Activated CD8-positive, alpha-beta memory T cell treated with anti-CD3 and anti-CD28 coated beads, Interleukin-2, amount 50 U/mL, for 4 hours (primary cell): ENCODE results near the gene KCND2.

Experiments
- DNase-seq: peaks from one replicate; pipeline ENCODE4 v3.0.0-alpha.2; 2020

Gene KCND2

DNA sequence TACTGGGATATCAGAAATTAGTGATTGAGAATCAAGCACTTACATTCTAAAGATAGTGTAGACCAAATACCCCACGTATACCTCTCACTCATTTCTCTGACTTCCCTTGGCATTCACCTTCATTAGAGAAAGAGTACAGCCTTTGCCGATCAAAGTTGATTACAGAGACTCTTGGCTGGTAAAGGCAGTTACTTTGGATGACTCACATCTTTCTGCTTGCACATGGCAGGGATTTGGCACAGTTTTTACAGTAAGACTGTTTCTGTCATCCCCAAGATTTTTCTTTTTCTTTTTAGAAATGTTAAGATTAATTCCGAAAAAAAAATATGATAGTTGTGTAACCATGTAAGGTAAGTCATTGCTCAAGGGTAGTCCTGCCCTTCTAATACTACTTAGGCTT lies 442.0 kb downstream of the KCND2 start:
- no peak for DNase-seq

DNA sequence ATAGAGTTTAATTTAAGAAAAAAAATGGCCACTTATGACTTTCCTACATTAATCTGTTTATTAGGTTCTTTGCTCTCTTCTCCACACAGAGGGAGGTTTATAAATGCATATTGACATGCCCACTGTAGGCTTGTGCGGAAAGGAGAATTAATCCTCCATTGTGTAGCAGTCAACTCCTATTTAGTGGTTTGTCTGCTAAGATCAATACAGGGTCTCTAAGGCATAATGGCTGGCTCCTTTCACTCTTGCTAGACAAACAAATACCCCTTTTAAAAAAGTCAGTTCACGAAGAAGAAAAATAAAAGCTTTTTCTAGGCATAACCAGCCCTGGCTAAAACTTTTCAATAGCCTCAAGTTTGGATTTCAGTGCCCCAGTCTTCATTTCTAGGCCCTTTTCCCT lies 443.3 kb downstream of the KCND2 start:
- DNase-seq: no peak

DNA sequence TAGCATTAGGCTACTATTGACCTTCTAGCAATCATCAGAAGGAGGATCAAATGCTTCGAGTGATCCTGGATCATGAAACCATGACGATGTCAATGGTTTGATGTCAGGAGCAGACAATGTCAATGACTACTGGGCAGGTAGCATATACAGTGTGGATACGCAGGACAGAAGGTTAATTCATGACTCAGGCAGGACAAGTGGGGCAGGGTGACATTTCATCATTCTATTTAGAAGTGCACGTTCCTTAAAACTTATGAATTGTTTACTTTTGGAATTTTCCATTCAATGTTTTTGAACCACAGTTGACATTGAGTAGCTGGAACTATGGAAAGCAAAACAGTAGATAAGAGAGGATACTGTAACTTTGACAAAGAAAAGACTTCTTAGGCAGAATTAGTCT lies 444.2 kb downstream of the KCND2 start:
- DNase-seq: no peak

DNA sequence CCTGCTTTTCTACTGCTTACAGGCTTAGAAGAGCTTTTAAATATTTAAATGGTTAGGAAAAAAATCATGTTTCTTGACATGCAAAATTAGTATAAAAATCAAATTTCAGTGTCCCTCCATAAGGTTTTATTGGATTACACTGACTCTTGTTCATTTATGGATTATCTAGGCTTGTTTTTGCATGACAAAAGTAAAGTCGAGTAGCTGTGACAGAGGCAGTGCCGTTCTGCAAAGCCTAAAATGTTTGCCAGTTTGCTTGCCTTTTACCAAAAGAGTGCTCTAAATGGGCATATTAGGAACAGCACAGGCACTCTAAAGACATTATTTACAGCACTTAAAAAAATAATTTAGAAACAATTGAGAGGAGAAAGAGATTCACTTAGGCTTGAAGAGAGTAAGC lies 445.4 kb downstream of the KCND2 start:
- DNase-seq: no peak

DNA sequence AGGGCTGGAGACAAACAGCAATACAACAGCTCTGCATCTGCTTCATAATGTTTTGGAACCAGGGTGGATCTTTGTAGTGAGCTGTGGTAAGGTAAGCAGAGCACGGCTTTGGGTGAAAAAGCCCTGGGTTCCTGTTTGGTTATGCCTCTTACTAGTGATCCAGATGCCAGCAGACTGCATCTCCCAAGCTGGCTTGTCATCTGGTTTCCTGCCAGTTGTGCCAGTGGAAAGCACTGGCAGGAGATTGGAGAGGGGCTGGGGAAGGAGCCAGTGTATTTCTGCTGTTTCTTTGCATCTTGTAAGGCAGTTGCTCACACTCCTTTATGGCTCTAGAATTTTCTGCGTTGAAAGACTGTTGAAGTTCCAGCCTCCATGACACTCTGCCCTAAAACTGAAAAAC lies 447.3 kb downstream of the KCND2 start:
- no peak for DNase-seq

DNA sequence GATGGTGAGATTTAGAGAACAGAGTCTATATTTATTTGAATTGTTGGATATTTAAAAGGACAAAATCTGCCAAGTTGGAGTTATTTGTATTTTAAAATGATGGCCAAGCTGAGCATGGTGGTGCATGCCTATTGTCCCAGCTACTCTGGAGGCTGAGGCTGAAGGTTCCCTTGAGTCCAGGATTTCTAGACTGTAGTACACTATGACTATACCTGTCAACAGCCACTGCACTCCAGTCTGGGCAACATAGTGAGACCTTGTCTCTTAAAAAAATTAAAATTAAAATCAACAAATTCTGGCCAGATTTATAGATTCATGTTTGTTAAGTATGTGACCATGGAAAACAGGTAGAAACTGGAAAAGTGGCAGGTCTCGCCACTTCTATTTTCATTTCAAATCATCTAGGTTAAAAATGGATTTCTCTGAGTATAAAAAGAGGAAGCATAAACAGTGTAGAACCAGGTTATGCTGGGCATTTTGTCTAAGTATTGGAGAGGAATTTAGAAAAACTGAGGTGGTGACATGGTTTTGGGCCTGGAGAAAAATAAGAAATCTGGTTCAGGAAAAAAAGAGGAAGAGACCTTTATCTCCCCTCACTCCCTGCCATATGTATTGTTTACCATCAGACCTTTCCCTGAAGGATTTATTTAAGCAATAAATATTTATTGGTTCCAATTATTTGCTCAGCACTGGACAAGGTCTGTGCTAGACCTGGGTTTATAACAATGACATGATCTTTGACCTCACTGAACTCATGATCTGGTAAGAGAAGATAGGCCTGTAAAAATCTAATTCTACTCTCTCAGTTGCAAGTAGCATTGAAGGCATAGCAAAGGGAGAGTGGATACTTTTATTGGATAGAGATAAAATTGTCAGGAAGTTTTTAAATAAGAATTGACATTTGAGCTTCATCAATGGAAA lies 450.8 kb downstream of the KCND2 start:
- no peak for DNase-seq

DNA sequence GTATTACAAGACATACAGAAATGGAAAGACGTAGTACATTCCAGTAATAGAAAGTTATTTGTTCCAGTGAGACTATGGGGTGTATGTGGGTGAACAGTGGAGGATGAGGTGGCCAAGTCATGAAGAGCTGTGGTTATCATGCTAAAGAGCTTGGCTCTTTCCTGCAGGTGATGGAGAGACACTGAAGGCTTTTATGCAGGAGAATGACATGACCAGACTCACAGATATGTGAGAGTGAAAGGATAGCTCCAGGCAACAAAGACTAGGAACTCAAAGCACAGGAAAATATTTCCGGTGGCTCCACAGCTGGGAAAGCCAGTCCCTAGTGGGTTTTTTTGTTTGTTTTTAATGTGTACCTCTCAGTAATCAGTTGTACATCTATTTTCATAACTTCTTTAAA lies 451.5 kb downstream of the KCND2 start:
- DNase-seq: no peak

DNA sequence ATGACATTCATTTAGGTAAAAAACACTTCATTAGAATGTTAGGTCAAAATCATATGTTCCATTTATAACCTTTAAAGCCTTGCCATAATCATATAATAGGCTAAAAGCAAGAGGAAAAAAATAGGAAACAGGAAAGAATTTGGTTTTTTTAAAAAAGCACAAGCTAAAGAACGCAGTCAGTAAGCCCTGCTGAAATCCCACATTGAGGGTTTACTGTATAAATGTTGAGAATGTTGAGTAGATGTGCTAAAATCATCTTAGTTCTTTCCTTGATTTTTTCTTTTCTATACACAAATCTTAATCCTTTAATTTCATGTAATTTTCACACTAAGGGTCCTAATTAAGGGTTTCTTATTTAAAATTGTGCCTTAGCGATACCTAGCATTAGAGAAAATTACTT lies 452.0 kb downstream of the KCND2 start:
- DNase-seq: no peak

DNA sequence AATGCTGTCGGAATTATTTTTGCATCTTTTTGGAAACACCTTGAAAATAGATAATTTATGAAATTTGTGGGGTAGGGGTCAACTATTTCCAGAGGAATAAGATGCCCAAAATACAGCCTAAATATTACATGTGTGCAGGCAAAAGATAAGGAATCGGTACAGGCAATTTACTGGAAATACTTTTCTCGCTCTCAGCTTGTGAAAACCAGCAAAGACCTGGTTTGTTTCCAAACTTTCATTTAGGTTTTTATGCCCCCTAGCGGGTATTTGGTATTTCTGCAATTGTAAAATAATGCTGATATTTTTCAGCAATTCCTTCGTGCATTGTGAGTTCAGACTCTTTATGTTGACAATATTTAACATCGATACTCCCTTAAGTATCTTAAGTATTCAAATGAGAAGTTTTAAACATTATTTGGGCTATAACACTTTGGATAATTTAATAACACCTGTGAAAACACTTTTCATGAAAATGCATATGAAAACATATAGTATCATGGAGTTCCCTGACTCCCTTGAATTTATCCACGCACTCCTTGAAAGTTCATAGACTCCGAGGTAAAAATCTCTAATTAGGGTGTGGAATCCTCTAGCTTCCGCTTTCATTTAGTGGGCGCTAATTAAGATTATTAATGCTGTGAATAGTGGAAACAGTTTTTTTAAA lies 452.5 kb downstream of the KCND2 start:
- no peak for DNase-seq

DNA sequence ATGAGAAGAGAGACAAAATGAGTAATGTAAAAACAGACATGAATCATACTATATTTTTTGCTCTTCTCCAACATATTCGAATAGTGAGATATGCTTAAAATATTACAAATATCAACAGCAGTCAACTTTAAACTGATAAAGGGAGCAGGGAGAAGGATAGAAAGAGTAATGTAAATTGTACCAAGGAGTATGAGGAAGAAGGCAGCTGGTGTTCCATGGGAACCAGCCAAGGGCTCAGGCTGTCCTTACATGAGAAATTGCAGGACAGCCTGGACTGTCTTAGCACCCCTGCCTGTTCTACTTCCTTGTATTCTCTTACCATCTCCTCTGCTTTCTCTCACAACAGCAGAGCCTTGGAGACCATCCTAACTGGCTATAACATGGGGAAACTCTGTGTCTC lies 456.3 kb downstream of the KCND2 start:
- DNase-seq: no peak

DNA sequence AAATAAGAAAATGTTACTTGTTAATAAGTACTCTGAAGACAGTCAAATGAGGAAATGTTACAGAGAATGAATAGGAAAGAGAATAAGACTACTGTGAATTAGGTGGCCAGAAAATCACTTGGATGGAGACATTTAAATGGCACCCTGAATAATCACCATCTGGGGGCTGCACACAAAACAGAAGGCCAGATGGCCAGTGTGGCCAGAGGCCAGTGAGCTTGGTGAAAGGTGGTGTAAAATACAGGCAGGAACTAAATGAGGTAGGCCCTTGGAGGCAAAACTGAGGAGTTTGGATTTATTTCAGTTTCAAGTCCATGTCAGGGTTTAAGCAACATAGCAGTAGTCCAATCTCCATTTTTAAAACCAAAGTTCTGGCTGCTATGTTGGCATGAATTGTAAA lies 458.3 kb downstream of the KCND2 start:
- DNase-seq: no peak

DNA sequence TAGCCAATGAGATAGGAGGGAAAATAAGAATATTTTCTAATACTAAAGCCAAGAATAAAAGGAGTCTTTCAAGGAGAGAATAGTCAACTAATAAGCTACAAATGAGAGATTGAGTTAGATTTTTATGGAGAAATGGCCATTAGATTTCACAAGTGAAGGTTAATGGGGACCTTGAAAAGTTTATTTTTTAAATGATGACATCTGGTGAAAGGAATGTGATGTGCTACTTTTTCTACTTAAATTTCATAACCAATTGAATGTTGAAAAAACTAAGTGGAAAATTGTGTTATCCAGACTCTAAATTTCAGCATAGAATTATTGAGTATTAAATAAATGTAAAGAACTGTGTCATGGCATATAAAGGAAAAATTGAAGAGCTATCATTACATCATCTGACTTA lies 459.3 kb downstream of the KCND2 start:
- DNase-seq: no peak

DNA sequence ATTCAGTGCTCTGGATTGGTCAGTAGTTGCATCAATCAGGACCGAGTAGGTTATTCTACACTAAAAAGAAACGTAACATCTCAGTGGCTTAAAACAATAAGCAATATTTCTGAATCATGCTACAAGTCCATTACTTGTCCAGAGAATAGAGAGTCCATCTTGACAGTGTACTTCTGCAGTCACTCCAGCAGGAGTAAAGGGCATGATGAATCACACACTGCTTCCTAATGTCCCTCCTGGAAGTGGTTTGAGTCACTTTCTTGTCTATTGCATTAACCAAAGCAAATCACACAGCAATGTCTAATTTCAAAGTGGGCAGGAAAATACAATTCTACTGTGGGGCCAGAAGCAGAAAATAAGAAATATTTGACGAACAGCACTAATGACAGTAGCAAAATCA lies 460.2 kb downstream of the KCND2 start:
- no peak for DNase-seq

DNA sequence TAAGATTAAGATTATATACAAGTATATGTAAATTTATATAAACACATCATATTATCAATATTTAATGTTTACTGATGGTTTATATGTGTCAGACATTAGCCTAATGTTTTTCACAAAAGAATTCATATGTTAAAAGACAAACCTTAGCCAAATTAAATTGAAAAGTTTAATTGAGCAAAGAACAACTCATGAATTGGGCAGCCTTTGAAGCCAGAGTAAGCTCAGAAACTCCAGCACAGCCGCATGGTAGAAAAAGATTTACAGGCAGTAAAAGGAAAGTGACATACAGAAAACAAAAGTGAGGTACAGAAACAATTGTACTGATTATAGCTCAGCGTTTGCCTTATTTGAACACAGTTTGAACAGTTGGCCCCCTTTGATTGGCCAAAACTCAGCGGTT lies 460.9 kb downstream of the KCND2 start:
- no peak for DNase-seq

DNA sequence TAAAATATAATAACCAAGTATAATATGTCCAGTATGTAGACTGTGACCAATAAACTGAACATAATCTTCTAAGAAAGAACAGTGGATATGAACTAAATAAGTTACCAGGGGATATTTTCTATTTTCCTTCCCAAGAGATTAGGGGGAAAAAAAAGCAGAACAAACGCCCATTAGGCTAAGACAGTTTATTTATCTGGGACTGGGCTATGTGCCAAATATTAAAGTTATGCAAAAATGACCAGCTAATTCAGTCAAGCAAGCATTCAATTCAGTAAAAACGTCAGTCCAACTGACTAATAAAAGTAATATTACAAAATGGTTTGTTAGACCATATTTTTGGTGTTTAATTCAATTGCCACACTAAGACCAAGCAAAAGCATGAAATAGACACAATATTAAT lies 462.8 kb downstream of the KCND2 start:
- no peak for DNase-seq

DNA sequence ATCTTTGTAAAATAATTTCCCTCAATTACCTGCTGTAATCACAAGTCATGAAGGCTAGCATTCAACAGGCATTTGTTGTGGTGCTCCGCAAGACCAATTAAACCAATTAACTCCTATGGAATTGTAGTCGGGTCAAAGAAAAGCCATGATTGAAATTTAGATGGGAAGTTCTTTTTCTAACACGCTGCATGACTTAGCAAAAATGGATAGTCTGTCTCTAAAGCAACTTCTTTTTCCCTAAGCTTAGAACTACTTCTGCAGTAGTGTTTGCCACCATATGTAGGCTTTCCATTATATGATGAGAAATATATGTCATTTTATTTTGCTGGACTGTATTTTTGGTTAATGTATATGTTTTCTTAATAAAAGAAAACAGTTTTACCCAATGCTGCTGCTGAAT lies 465.8 kb downstream of the KCND2 start:
- DNase-seq: no peak

DNA sequence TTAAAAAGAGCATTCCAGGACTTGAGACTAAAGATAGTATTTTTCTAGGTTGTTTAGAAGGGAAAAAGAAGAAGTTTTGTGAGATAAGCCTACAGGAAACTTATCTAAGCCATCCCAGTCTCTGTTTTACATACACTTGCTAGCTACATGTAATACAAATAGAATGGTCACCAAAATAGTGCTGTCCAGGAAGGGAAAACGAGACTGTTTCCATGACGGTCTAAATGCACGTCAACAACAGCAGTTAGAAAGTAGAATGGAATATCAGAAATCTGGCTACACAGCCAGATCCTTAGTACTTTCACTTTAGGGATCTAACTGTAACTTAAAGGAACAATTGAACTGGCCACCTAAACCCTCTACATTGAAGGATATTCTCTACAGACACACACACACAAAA lies 467.4 kb downstream of the KCND2 start:
- DNase-seq: no peak

DNA sequence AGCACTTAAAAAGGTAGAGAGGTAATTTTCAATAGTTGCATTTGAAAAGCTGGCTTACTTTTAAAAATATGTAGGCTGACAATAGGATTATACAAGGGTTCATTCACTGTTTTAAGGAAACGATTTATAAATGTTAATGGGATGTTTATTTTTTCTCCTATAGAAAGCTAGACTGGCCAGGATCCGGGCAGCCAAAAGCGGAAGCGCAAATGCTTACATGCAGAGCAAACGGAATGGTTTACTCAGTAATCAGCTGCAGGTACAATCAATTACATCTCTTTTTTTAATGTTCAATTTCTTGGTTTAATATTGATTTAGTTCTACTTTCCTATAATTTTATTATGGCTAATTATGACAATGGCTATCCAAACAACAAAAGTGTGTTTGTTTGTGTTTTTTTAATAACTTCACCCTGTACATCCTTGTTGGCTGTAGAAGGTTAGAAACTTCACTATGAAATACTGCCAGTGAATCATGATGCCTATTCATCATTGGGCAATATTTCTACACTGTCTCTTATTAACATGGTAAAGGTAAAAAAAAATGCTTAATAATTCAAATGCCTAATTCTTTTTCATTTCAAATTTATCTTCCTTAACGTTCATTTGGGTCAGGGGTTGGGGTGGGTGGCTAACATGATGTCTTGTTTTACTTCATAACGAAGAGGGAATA lies 468.5 kb downstream of the KCND2 start:
- DNase-seq: no peak

DNA sequence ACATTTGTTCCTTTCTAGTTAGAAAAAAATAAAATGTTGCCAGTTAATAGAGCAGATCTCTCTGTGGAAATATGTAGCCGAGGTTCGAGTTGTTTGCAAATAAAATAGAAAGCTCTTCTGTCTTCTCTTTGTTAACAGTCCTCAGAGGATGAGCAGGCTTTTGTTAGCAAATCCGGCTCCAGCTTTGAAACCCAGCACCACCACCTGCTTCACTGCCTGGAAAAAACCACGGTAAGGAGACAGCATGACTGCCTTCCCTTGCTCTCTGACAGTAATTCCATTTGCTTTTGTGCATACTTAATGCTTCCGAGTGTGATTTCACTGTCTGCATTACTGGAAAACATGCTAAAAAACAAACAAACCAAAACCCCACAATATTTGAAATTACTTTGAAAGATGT lies 469.4 kb downstream of the KCND2 start:
- DNase-seq: no peak

DNA sequence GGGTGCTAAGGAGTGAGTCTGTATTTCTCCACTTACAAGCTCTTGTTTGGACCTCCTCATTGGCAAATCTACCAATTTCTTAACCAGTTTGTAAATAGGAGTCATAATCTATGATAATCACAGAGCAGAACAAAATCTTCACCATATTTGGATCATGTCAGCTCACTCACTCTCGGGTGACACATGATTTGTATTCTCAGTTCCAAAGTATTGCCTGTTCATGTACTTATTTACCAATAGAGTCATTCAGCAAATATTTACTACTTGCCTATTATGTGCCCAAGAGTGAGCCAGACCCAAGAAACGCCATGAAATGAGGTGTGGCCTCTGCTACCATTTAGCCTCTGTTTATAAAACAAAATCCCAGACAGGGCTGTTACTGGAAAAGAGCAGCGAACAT lies 470.2 kb downstream of the KCND2 start:
- no peak for DNase-seq

DNA sequence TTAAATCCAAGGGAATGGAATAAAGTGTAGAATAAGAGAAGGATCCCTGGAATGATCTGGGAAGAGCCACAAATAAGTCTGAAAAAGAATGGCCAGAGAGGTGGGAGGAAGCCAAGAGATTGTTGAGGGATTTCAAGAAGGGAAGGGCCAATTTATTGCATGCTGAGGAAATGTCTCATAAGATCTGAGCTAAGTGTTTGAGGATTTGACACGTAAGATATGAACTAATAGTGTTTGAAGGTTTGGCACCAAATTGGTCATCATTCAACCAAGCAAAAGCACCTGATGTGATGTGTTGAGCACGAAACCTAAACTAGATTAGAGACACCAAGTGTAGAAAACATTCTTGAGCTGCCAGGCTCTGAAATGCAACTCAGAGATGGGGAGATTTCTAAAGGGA lies 487.1 kb downstream of the KCND2 start:
- DNase-seq: no peak

DNA sequence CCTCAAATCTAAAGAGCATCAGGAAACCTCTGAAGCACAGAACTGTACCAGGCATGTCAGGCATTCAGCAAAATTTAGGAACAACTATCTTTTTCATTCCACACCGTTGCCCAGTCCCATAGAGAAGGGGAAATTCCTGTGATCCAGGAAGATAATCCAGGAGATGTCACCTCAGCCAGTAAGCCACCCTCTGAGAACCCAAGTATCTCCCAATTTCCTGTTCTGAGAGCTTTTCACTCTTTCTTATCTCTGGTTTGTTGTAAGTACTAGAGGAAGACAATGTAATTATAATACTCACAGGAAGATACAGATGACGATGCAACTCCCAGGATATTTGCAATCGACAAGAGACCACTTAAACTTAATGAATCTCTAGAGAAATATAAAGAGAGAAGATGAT lies 487.9 kb downstream of the KCND2 start:
- DNase-seq: no peak

DNA sequence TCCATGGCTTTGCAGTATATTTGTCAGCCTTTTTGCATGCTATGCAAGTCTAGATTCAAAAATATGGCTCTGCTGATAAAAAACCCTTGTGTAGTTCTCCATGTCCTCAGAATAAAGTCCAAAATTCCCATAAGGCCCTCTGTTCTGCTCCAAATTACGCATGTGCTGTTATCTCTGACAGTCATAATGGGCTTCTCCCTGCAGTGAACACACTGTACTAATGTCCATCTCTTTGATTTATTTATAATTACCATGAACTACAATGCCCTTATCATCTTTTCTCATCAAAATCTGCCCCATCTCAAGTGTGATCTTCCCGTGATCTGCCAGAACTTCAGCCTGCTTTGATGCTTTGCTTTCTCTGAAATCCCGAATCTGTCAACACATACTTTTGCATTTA lies 497.2 kb downstream of the KCND2 start:
- no peak for DNase-seq

DNA sequence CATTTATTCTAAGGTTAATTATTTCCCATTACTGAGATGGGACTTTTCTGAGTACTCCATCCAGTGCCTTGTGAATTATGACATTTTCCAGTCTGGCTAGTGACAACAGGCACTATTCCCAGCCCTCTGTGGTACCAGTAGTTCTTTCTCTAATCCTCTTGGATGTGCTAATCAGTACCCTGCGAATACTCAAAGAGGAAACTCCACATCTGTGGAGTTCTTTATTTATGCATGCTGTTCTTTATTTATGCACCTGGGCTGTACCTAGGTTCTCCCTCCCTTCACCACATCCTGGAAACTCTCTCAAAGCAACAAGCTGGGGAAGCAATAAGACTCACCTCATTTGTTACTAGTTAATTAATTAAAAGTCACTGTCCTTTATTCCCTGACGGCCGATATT lies 501.5 kb downstream of the KCND2 start:
- no peak for DNase-seq
